K562 treated with DMSO at 1 percent for 24 hours (cell line): ENCODE data around the gene TREML1. TPM values are rescaled to one million over a fixed set of nuclear protein-coding genes. Genes with fewer than 3 reads are reported as not detected.

Source experiments
- total RNA-seq: library from RNA; unstranded; fragments of 300-600 nt; gene quantifications from 2 replicates; pipeline ENCODE4 v1.2.3, GENCODE V29; 2022; ENCODE audit warnings: low read depth; ENCODE audit not compliant: insufficient read depth

Gene TREML1, protein sequence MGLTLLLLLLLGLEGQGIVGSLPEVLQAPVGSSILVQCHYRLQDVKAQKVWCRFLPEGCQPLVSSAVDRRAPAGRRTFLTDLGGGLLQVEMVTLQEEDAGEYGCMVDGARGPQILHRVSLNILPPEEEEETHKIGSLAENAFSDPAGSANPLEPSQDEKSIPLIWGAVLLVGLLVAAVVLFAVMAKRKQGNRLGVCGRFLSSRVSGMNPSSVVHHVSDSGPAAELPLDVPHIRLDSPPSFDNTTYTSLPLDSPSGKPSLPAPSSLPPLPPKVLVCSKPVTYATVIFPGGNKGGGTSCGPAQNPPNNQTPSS
- total RNA-seq, result not detected in 2 replicates

DNA sequence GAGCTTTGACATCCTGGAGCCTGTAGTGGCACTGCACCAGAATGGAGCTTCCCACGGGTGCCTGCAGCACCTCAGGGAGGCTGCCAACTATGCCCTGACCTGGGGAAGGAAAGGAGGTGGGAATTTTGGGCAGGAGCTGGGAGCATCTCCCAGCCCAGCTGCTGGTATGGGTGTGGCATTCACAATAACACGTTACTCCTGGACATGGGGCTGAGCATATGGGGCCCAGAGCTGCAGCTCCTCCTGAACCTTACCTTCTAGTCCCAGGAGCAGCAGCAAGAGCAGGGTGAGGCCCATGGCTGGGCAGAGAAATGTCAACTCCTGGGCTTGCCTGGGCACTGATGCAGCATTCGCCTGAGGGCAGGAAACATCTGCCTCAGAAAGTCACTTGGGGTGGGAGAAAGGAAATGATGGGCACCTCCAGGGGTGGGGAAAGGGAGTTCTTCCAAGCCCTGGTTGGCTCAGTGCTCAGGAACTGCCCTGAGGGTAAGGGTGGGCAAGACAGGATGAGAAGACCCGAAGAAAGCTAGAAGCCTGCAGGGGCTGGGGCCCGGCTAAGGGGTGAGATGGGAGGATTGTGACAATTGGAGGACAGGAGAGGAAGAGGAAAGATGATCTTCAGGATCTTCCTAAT lies at the start of gene TREML1:
Gene TREML1, minus strand, starts transcription at position 356 of the 634 bp plus-strand sequence. Its CDS starts 59 bp downstream, at position 297.

GRCh38 chr6:41200901-41201763 lies 47.0 kb upstream of the TREML1 start, which contains the start of gene TREML2:
Gene TREML2, minus strand, starts transcription at chr6:41201149. Its CDS starts 141 bp downstream, at chr6:41201008.

GRCh38 chr6:41162687-41163418 lies 8.7 kb upstream of the TREML1 start, which contains the start of gene TREM2:
Gene TREM2, minus strand, starts transcription at chr6:41163116. Its CDS starts 34 bp downstream, at chr6:41163082.

Other genes starting within 250 kb of the TREML1 start
- 1.8 and 1.9 TPM in 2 replicates for gene UNC5CL, start 115.1 kb downstream of the TREML1 start, total RNA-seq
- gene TSPO2, start 111.9 kb downstream of the TREML1 start, total RNA-seq, result not detected in 2 replicates
- not detected in 2 replicates for gene APOBEC2, start 101.1 kb downstream of the TREML1 start, total RNA-seq
- 25.2 and 26.1 TPM in 2 replicates for gene OARD1, start 82.0 kb downstream of the TREML1 start, total RNA-seq
- 14.2 and 20.0 TPM in 2 replicates for gene NFYA, start 81.4 kb downstream of the TREML1 start, total RNA-seq
- gene TREM2, start 8.8 kb upstream of the TREML1 start, total RNA-seq, result not detected in 2 replicates
- 1.9 TPM in 2 replicates for gene TREML2, start 46.8 kb upstream of the TREML1 start, total RNA-seq
- not detected in 2 replicates for gene TREML4, start 74.0 kb upstream of the TREML1 start, total RNA-seq
- not detected in 2 replicates for gene TREM1, start 132.3 kb upstream of the TREML1 start, total RNA-seq
- not detected in 2 replicates for gene NCR2, start 181.3 kb upstream of the TREML1 start, total RNA-seq